ENCODE results near the gene SYTL1.

DNA sequence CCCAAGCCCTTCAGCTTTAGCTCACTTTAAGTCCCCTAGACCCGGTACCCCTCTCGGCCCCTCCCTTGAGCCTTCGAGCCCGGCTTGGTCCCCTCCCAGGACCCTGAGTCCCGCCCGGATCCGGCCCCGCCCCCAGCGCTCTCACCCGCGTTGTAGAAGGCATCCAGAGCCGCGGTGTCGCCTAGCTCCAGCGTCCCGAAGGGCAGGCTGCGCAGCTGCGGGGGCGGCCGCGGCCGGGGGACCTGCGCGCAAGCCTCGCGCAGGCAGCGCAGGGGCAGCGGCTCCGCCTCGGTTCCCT is 24.2 kb downstream of the SYTL1 start:
- TF ChIP-seq, protein P1, sequence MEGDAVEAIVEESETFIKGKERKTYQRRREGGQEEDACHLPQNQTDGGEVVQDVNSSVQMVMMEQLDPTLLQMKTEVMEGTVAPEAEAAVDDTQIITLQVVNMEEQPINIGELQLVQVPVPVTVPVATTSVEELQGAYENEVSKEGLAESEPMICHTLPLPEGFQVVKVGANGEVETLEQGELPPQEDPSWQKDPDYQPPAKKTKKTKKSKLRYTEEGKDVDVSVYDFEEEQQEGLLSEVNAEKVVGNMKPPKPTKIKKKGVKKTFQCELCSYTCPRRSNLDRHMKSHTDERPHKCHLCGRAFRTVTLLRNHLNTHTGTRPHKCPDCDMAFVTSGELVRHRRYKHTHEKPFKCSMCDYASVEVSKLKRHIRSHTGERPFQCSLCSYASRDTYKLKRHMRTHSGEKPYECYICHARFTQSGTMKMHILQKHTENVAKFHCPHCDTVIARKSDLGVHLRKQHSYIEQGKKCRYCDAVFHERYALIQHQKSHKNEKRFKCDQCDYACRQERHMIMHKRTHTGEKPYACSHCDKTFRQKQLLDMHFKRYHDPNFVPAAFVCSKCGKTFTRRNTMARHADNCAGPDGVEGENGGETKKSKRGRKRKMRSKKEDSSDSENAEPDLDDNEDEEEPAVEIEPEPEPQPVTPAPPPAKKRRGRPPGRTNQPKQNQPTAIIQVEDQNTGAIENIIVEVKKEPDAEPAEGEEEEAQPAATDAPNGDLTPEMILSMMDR (IDR thresholded peaks at IDR 0.05): no peak
- peak in 1 of 2 donors; percentile 14 for TF ChIP-seq POLR2A (IDR thresholded peaks at IDR 0.05)

All from adrenal gland (tissue), 5 donors.